GM12878 (cell line): ENCODE results near the gene ABCC3. TPM values are rescaled to one million over a fixed set of nuclear protein-coding genes. Genes with fewer than 3 reads are reported as not detected.
A peak's percentile ranks its signal among the peaks of the same experiment; 100 is the strongest.

Experiments
- ATAC-seq: fragments of 200-7000 bp; cut with Tn5 transposase; 3 replicates; pipeline ENCODE4 v1.9.1; 2020; ENCODE audit warnings: mild to moderate bottlenecking, moderate library complexity
- BruUV-seq: library from RNA; stranded (reverse); fragments of 400-500 nt; replicated peaks from 2 replicates; lab custom pipeline; 2021; lab: Mats Ljungman, UMichigan
- CTCF ChIA-PET: fragments of 300-600 bp; sonication (Branson Sonifier 250); formaldehyde crosslinking; extraction: SDS; loops from one replicate; lab custom pipeline; 2021; ENCODE audit warnings: inconsistent platforms; lab: Yijun Ruan, JAX
- POLR2A ChIA-PET: fragments of 350-600 bp; formaldehyde crosslinking; extraction: SDS; loops from one replicate; lab custom pipeline; 2021; ENCODE audit warnings: inconsistent platforms; lab: Charles Lee
- RAD21 ChIA-PET: fragments of 300-600 bp; sonication (Branson Sonifier 250); formaldehyde crosslinking; loops from one replicate; lab custom pipeline; 2023; ENCODE audit warnings: antibody characterized with exemption; ENCODE audit not compliant: unreplicated experiment; lab: Charles Lee
- SMC1A ChIA-PET: fragments of 300-600 bp; sonication (Branson Sonifier 250); formaldehyde crosslinking; loops from one replicate; lab custom pipeline; 2023; ENCODE audit not compliant: unreplicated experiment, uncharacterized antibody; lab: Charles Lee
- DNase-seq: peaks from one replicate; pipeline ENCODE4 v3.0.0-alpha.2; 2011; ENCODE audit warnings: low read depth, low spot score
- FAIRE-seq: peaks from 3 replicates; lab custom pipeline; 2011; peaks lifted over from hg19 to GRCh38; lab: Jason Lieb, UNC
- H2AFZ ChIP-seq: 2 replicates; pipeline ENCODE4 v1.6.0; 2011; ENCODE audit warnings: low read depth, low read length, control low read depth; ENCODE audit not compliant: control insufficient read depth
- H3K27ac ChIP-seq: 2 replicates; pipeline ENCODE4 v1.5.1; 2011; ENCODE audit warnings: control low read depth; ENCODE audit not compliant: control insufficient read depth, insufficient read depth
- H3K27me3 ChIP-seq, 2 experiments: replicated peaks in 1 of 2; 2 replicates each; pipeline versions ENCODE4 v1.6.0 to v1.6.1; 2011; ENCODE audit warnings: low read length in 1 of 2; ENCODE audit not compliant: control insufficient read depth in 2 of 2, insufficient read depth in 2 of 2
- H3K36me3 ChIP-seq, 2 experiments: 2 replicates each; pipeline ENCODE4 v1.5.1; 2011; ENCODE audit warnings: low read length in 1 of 2; ENCODE audit not compliant: control insufficient read depth in 2 of 2, insufficient read depth in 2 of 2
- H3K4me1 ChIP-seq: 2 replicates; pipeline ENCODE4 v1.6.1; 2011; ENCODE audit warnings: mild to moderate bottlenecking, low read length, moderate library complexity, mixed read lengths; ENCODE audit not compliant: control insufficient read depth, insufficient read depth
- H3K4me2 ChIP-seq: 2 replicates; pipeline ENCODE4 v1.6.0; 2011; ENCODE audit warnings: control low read depth; ENCODE audit not compliant: control insufficient read depth, insufficient read depth
- H3K4me3 ChIP-seq: fragments of 200-600 bp; sonication (generic); 2 replicates; pipeline ENCODE4 v1.5.1; 2016
- H3K79me2 ChIP-seq: 2 replicates; pipeline ENCODE4 v1.6.0; 2011; ENCODE audit warnings: low read length; ENCODE audit not compliant: control insufficient read depth, insufficient read depth
- H3K9ac ChIP-seq: 2 replicates; pipeline ENCODE4 v1.8.0; 2011; ENCODE audit warnings: low read length, control low read depth, mixed read lengths; ENCODE audit not compliant: control insufficient read depth, insufficient read depth
- H3K9me3 ChIP-seq: replicated peaks from 3 replicates; pipeline ENCODE4 v1.5.1; 2011; ENCODE audit warnings: mild to moderate bottlenecking, low read length; ENCODE audit not compliant: control insufficient read depth, insufficient read depth
- H4K20me1 ChIP-seq: 2 replicates; pipeline ENCODE4 v1.6.0; 2011; ENCODE audit not compliant: control insufficient read depth, insufficient read depth
- BHLHE40 ChIP-seq, 2 experiments: fragments of 450-650 bp in 1 of 2; IDR thresholded peaks; 2 replicates each; pipeline ENCODE4 v1.6.1; 2011 to 2017; ENCODE audit warnings: low read depth in 2 of 2, borderline replicate concordance in 1 of 2, improper control_type of control experiment in 1 of 2, low read length in 1 of 2, mild to moderate bottlenecking in 1 of 2
- CHD2 ChIP-seq: IDR thresholded peaks from 2 replicates; pipeline ENCODE4 v1.6.1; 2011; ENCODE audit warnings: low read depth, low read length, improper control_type of control experiment, borderline replicate concordance
- CHD4 ChIP-seq: fragments of 200-600 bp; sonication (generic); IDR thresholded peaks from 2 replicates; pipeline ENCODE4 v1.6.1; 2016; ENCODE audit warnings: mild to moderate bottlenecking
- CREB1 ChIP-seq: IDR thresholded peaks from 2 replicates; pipeline ENCODE4 v1.6.1; 2012; ENCODE audit warnings: low read depth, mild to moderate bottlenecking, inconsistent platforms
- ETV6 ChIP-seq, 2 experiments: fragments of 450-650 bp in 1 of 2; IDR thresholded peaks in 1 of 2; conservative IDR thresholded peaks in 1 of 2; 2 replicates each; pipeline ENCODE4 v1.6.1; 2014; ENCODE audit warnings: antibody characterized with exemption in 1 of 2, borderline replicate concordance in 1 of 2, low read depth in 1 of 2, mild to moderate bottlenecking in 1 of 2, moderate library complexity in 1 of 2
- MEF2A ChIP-seq: IDR thresholded peaks from 2 replicates; pipeline ENCODE4 v1.6.1; 2011; ENCODE audit warnings: low read depth, mild to moderate bottlenecking, low read length, moderate library complexity; ENCODE audit not compliant: insufficient read depth
- MEF2B ChIP-seq: fragments of 450-650 bp; IDR thresholded peaks from 2 replicates; pipeline ENCODE4 v1.6.1; 2018; ENCODE audit warnings: mild to moderate bottlenecking, moderate library complexity; ENCODE audit not compliant: partially characterized antibody, poor library complexity, severe bottlenecking
- MTA3 ChIP-seq: IDR thresholded peaks from 2 replicates; pipeline ENCODE4 v1.6.1; 2012; ENCODE audit warnings: low read length, inconsistent platforms, borderline replicate concordance
- PAX8 ChIP-seq: fragments of 450-650 bp; IDR thresholded peaks from 2 replicates; pipeline ENCODE4 v1.6.1; 2017; ENCODE audit warnings: mild to moderate bottlenecking, moderate library complexity
- SMAD5 ChIP-seq: IDR thresholded peaks from 2 replicates; pipeline ENCODE4 v1.6.1; 2016; ENCODE audit warnings: antibody characterized with exemption, low read depth
- TCF12 ChIP-seq: IDR thresholded peaks from 2 replicates; pipeline ENCODE4 v1.6.1; 2011; ENCODE audit warnings: low read depth, mild to moderate bottlenecking, low read length
- YBX1 ChIP-seq: fragments of 450-650 bp; IDR thresholded peaks from 2 replicates; pipeline ENCODE4 v1.6.1; 2016; ENCODE audit warnings: antibody characterized with exemption
- WGBS: methylation state at CpG from one replicate; pipeline ENCODE4 v1.1.6; 2016; ENCODE audit warnings: low lambda C conversion rate; ENCODE audit not compliant: insufficient replicate concordance, insufficient coverage; ENCODE audit errors: missing lambda C conversion rate; 5-methylcytosine and 5-hydroxymethylcytosine counted together
- in situ Hi-C: fragments of 300-500 bp; cut with MboI; formaldehyde crosslinking; loops from 9 replicates; pipeline ENCODE4 v1.14.3; 2018; ENCODE audit warnings: mixed read lengths
- intact Hi-C: fragments of 100-400 bp; cut with micrococcal nuclease; formaldehyde crosslinking; loops from one replicate; pipeline ENCODE4 v1.14.2; 2022; ENCODE audit not compliant: unreplicated experiment
- polyA plus RNA-seq, 11 experiments: library from polyadenylated mRNA; depleted of rRNA in 4 of 11; unstranded in 6 of 11; stranded (reverse) in 5 of 11; fragments of >200 nt; fragmentation: Nextera tagmentation in 4 of 11; fragmentation: Illumina TruSeq in 1 of 11; extraction: Ambion mirVana in 4 of 11; extraction: Trizol in 1 of 11; gene quantifications; 1 replicate in 1 of 11; 2 replicates in 10 of 11; pipeline versions ENCODE4 v1.2.1 to v1.2.3, GENCODE V29; 2011 to 2016; ENCODE audit warnings: inconsistent platforms in 2 of 11, missing spikeins in 2 of 11, low read depth in 1 of 11
- total RNA-seq, 4 experiments: library from RNA; depleted of rRNA in 3 of 4; stranded (reverse); fragments of >200 nt in 3 of 4; fragmentation: Illumina TruSeq in 1 of 4; extraction: Trizol in 1 of 4; gene quantifications; 2 replicates each; pipeline versions ENCODE4 v1.2.1 to v1.2.3, GENCODE V29; 2013 to 2021
- TF ChIP-seq, protein P1 (sequence below): fragments of 450-650 bp; IDR thresholded peaks from 2 replicates; pipeline ENCODE4 v1.6.1; 2017; ENCODE audit warnings: mild to moderate bottlenecking, low read depth, inconsistent platforms; ENCODE audit not compliant: poor library complexity, severe bottlenecking
- TF ChIP-seq, protein P2 (sequence below): IDR thresholded peaks from 2 replicates; pipeline ENCODE4 v1.6.1; 2011; ENCODE audit warnings: low read depth, mild to moderate bottlenecking, low read length, moderate library complexity, borderline replicate concordance; ENCODE audit errors: extremely low read depth
- TF ChIP-seq, protein P3 (sequence below): fragments of 450-650 bp; IDR thresholded peaks from 2 replicates; pipeline ENCODE4 v1.6.1; 2018; ENCODE audit warnings: borderline replicate concordance, mild to moderate bottlenecking; ENCODE audit not compliant: partially characterized antibody

The ABCC3 gene
- total and polyA plus RNA-seq, 10 of the 15 experiments (the other 5 are each of a cell fraction or from before 2014, with no cell fraction given) = 0.21 to 2.3 (median 0.71) TPM; not detected in 6

DNA sequence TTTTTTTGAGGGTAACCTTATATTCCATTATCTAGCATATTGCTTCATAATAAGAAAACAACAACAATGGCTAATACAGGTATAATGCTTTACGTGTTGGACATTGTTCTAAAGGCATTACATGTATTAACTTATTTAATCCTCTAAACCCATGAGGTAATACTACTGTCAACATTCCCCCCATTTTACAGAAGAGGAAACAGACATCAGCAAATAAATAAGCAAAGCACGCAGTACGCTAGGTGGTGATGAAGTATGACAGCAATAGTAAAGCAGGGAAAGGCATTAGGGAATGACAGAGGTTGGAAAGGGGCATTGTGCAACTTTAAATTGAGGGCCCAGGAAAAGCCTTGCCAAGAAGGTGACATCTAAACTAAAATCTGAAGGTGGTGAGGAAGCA is 68.5 kb downstream of the ABCC3 start (continued):
- TF ChIP-seq YBX1 = no peak

DNA sequence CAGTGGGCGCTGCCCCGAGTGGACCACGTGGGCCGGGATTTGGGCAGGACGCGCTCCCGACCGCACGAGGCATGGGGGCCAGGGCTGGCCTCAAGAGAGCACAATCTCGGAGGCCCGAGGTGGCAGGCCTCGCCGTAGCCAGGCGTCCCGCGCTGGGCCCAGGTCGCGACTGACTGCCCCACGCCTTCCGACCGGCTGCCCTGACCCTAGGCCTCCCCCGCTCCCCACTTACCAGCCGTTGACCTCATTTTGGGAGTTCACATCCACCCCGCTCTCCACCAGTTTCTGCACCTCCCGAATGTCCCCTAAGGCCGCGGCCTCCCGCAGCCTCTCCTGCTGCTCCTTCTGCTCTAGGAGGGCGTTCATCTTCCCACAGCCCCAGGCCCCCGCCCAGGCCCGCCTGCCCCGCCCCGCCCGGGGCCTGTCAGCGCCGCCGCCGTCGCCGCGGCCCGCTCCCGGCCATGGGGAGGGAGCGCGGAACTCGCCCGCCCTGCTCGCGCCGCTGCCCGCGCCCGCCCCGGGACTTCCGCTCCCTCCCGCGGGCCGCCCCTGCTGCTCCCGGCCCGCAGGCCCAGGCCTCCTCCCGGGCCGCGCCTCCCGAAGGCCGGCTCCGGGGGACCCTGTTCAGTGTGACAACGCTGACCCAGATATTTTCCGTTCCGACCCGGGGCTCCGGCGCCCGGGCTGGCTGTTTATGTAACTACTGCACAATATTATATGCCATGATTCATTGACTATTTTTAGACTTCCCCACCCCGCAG is 72.8 kb downstream of the ABCC3 start, which contains the start of gene ANKRD40:
Gene ANKRD40 (minus strand): TSS at position 626 of the 761 bp plus-strand sequence. CDS start 260 bp downstream, at position 366.
- no peaks in the 10 kb centered on the region for H4K20me1 ChIP-seq
- RAD21 ChIA-PET = no interaction called here
- H3K4me3 ChIP-seq = peak within 1 kb of the TSS; percentile 81
- intact Hi-C loops (loop anchor here (1.0 kb wide), 1 partner anchor 12 kb away; the partner anchor contains the start of gene LUC7L3), in situ Hi-C loops (no loop called here)
- SMC1A ChIA-PET = interaction anchor here (1.1 to 1.5 kb wide), 2 partner anchors 12 to 75 kb away, joined by 4 to 5 read pairs; partner anchors contain the start of gene LUC7L3
- BruUV-seq = TSS peak; percentile 84
- H3K36me3 ChIP-seq = no peaks in the 10 kb centered on the region; a peak in 1 of 4 replicates
- FAIRE-seq = no peak
- CTCF ChIA-PET = interaction anchor here (0.6 to 1.1 kb wide), 3 partner anchors 11 to 337 kb away, joined by 3 read pairs; no protein-coding TSS in a partner anchor
- peak within 1 kb of the TSS; percentile 65 for H3K4me2 ChIP-seq
- ATAC-seq = peak; percentile 78
- peak within 1 kb of the TSS; percentile 86 for H3K27ac ChIP-seq
- H3K9ac ChIP-seq = peak within 1 kb of the TSS; percentile 91
- H3K4me1 ChIP-seq = peaks cover 9% of the 10 kb centered on the region
- 0% methylated on average over 35 of the region's 74 CpGs for WGBS
- DNase-seq = peak; percentile 67
- H3K9me3 ChIP-seq = no peaks in the 10 kb centered on the region
- POLR2A ChIA-PET = interaction anchor here (0.8 to 3.5 kb wide), 5 partner anchors 10 to 75 kb away, joined by 3 to 25 read pairs (median 4); partner anchors contain the start of gene LUC7L3
- H3K27me3 ChIP-seq = no peaks in the 10 kb centered on the region
- peaks cover 38% of the 10 kb centered on the region for H3K79me2 ChIP-seq
- peak within 1 kb of the TSS; percentile 80 for H2AFZ ChIP-seq
- peak in 1 of 2 experiments; percentile 72; a peak in 2 of 4 replicates for TF ChIP-seq BHLHE40 (IDR thresholded peaks at IDR 0.05; ENCODE audit: borderline replicate concordance in 1 of 2, low read depth in 2 of 2, low read length in 1 of 2)
- TF ChIP-seq PAX8 = no peak
- no peak for TF ChIP-seq CHD4
- TF ChIP-seq, protein P1, sequence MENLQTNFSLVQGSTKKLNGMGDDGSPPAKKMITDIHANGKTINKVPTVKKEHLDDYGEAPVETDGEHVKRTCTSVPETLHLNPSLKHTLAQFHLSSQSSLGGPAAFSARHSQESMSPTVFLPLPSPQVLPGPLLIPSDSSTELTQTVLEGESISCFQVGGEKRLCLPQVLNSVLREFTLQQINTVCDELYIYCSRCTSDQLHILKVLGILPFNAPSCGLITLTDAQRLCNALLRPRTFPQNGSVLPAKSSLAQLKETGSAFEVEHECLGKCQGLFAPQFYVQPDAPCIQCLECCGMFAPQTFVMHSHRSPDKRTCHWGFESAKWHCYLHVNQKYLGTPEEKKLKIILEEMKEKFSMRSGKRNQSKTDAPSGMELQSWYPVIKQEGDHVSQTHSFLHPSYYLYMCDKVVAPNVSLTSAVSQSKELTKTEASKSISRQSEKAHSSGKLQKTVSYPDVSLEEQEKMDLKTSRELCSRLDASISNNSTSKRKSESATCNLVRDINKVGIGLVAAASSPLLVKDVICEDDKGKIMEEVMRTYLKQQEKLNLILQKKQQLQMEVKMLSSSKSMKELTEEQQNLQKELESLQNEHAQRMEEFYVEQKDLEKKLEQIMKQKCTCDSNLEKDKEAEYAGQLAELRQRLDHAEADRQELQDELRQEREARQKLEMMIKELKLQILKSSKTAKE = no peak
- no peak for TF ChIP-seq YBX1
- TF ChIP-seq MTA3 = 0 out of 2 replicates have a peak, but pooled peaks have one; percentile 11
- peak; percentile 60; the same call in 1 of the 2 replicates for TF ChIP-seq CREB1
- TF ChIP-seq, protein P2, sequence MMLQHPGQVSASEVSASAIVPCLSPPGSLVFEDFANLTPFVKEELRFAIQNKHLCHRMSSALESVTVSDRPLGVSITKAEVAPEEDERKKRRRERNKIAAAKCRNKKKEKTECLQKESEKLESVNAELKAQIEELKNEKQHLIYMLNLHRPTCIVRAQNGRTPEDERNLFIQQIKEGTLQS = no peak
- no peak for TF ChIP-seq CHD2
- TF ChIP-seq MEF2A = peak; percentile 96
- TF ChIP-seq, protein P3, sequence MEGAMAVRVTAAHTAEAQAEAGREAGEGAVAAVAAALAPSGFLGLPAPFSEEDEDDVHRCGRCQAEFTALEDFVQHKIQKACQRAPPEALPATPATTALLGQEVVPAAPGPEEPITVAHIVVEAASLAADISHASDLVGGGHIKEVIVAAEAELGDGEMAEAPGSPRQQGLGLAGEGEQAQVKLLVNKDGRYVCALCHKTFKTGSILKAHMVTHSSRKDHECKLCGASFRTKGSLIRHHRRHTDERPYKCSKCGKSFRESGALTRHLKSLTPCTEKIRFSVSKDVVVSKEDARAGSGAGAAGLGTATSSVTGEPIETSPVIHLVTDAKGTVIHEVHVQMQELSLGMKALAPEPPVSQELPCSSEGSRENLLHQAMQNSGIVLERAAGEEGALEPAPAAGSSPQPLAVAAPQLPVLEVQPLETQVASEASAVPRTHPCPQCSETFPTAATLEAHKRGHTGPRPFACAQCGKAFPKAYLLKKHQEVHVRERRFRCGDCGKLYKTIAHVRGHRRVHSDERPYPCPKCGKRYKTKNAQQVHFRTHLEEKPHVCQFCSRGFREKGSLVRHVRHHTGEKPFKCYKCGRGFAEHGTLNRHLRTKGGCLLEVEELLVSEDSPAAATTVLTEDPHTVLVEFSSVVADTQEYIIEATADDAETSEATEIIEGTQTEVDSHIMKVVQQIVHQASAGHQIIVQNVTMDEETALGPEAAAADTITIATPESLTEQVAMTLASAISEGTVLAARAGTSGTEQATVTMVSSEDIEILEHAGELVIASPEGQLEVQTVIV = no peak
- 0 out of 2 replicates have a peak, but pooled peaks have one; percentile 10 for TF ChIP-seq SMAD5
- TF ChIP-seq ETV6 (conservative IDR thresholded peaks at IDR 0.05 in 1 of 2, IDR thresholded peaks at IDR 0.05 in 1 of 2; ENCODE audit: borderline replicate concordance in 1 of 2, low read depth in 1 of 2) = peak in 1 of 2 experiments; percentile 61; a peak in 1 of 4 replicates
- TF ChIP-seq TCF12 = peak; percentile 76
- peak; percentile 79 for TF ChIP-seq MEF2B
